Measurements from ENCODE around the gene ABCC1.

DNA sequence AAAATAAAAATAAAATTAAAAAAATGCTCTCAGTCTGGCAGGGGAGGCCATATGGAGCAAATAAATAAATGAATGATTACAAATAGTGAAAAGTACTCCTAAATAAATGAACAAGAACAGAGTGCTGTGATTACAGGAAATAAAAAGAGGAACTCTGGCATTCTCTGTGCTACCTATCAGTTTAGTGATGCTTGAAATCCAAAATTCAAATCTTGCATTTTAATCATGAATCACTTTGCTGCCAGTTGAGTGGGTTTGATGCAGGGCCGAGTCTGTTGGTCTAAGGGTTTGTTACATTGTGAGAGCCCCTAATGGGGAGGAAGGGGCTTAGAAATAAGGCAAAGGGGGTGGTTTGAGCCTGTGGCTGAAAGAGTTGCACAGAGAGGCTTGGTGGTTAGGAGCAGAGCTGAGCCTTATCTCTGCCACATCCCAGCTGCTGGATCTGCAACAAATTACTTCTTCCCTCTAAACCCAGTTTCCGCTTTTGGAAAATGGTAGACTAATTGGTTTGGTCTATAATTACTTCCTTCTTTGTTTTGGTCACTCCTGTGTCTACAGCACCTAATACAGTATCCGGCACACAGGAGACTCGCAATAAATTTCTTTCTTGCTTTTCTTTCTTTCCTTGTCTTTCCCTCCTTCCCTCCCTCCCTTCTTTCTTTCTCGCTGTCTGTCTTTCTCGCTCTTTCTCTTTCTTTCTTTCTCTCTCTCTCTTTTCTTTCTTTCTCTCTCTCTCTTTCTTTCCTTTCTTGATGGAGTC is 6.3 kb upstream of the ABCC1 start:
- TF ChIP-seq, protein P1, sequence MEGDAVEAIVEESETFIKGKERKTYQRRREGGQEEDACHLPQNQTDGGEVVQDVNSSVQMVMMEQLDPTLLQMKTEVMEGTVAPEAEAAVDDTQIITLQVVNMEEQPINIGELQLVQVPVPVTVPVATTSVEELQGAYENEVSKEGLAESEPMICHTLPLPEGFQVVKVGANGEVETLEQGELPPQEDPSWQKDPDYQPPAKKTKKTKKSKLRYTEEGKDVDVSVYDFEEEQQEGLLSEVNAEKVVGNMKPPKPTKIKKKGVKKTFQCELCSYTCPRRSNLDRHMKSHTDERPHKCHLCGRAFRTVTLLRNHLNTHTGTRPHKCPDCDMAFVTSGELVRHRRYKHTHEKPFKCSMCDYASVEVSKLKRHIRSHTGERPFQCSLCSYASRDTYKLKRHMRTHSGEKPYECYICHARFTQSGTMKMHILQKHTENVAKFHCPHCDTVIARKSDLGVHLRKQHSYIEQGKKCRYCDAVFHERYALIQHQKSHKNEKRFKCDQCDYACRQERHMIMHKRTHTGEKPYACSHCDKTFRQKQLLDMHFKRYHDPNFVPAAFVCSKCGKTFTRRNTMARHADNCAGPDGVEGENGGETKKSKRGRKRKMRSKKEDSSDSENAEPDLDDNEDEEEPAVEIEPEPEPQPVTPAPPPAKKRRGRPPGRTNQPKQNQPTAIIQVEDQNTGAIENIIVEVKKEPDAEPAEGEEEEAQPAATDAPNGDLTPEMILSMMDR (conservative IDR thresholded peaks at IDR 0.05): no peak
- TF ChIP-seq EZH2 (IDR thresholded peaks at IDR 0.05; ENCODE audit: low read depth): no peak
